K562 treated with DMSO at 1 percent for 4 hours (cell line): ENCODE results near the gene PARD6A. TPM values are rescaled to one million over a fixed set of nuclear protein-coding genes. Genes with fewer than 3 reads are reported as not detected.

Experiments used
- total RNA-seq: library from RNA; unstranded; fragments of 300-600 nt; gene quantifications from 2 replicates; pipeline ENCODE4 v1.2.3, GENCODE V29; 2022; ENCODE audit not compliant: insufficient read depth

Gene PARD6A, protein sequence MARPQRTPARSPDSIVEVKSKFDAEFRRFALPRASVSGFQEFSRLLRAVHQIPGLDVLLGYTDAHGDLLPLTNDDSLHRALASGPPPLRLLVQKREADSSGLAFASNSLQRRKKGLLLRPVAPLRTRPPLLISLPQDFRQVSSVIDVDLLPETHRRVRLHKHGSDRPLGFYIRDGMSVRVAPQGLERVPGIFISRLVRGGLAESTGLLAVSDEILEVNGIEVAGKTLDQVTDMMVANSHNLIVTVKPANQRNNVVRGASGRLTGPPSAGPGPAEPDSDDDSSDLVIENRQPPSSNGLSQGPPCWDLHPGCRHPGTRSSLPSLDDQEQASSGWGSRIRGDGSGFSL
- total RNA-seq: 0.59 and 1.4 TPM in 2 replicates

DNA sequence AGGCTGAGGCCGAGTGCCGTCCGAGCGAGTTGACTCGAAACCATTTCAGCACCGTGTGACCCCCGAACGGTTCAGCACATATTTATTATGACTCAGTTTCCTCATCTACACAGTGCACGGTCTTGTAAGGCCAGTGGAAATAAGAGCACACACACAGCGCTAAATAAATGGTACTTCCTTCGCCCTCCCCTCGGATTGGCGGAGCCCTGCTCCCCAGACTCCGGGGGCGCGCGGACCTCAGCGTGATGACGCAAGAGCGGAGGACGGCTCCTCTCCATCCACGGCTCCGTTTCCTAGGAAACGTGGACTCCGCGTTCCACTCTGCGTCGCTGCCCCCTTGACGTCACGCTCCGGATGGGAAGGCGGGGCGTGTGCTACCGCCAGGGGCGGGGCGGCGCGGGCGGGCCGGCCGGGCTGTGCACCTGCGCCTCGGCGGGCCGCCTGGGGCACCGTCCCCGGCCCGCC, at the start of gene PARD6A:
TSS of gene PARD6A (plus strand) at position 397 of the 465 bp plus-strand sequence. CDS start 79 bp downstream, outside the sequence.

DNA sequence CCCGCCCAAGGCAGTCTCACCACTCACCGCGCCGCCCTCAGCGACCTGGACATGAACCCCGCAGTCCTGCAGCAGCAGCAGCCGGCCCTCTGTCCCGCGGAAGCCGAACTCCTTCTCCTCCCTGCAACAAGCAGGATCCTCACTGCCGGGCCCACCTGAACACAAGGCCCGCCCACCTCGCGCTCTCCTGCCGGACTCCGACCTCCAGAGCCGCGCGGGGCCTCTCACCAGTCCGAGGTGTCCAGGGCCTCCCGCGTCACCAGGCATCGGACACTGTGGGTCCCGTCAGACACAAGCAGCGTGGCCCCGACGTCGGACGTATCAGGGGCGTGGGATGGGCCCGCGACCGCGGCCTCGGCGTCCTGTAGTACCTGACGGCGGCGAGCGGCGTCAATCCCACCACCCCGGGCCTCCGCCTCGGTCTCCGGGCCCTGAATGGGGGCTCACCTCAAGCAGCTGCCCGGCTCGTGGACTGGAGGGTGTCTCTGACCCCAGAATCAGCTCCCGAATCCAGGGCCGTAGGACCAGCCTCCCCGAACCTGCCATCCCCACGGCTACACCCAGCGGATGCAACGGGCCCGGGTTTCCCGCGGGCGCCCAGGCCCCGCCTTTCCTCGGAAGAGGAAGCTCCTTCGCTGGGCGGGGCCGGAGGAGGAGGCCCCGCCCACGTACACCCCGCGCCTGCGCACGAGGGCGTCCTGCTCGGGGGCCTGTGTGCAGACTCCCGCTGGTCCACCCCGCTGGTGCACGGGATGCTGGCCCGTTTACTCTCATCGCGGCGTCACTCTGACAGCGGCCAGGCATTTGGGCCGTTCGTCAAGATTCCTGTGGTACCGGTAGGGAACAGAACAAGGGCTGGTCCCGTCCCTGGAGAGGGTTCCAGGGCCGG, 841 bp upstream of the PARD6A start, which contains the start of gene ACD:
TSS of gene ACD (minus strand) at position 586 of the 889 bp plus-strand sequence. CDS start at position 546, 40 bp downstream.

DNA sequence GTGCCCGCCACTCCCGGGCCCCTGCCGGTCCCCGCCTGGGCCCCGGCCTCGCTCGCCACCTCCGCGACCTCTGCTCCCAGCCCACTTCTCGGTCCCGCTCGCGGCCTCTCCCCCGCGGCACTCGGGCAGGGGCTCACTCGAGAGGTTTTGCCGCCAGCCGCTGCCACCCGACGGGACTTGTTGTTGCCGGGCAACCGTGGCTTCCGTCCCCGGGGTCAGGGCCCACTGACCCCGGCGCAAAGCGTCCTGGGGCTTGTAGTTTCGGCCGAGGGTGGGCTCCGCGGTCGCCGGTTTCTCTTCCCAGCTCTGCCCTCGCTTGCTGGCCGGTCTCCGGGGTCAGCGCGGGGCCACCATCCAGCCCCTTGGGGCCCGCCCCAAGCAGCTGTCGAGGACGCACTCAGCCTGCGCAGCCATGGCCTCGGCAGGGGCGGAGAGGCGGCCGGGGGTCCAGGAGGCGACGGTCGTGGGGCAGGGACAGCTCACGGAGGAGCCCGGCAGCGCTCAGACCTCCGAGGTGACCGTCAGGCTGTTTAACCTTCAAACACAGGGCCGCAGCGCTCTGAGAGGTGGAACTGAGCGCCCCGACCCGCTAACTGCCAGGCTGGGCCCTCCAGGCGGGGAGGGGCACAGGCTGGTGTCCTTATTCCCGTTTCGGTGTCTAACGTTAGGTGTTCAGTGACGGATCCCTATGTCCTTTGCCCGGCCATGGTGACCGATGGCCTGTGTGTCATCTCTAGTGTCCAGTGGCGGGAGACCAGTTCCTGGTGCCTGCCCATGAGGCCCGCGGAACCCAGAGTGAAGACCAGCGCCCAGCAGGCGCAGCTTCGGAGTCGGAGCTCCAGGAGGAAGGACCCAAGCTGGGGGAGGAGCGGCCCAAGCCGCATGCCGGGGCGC, 6.0 kb downstream of the PARD6A start, which contains the start of the genes C16orf86 and ENKD1:
TSS of gene C16orf86 (plus strand) at position 256 of the 894 bp plus-strand sequence. CDS start at position 413, 157 bp downstream.
TSS of gene ENKD1 (minus strand) at position 192 of the 894 bp plus-strand sequence. CDS start 308 bp downstream, outside the sequence.

Other genes starting within 250 kb of the PARD6A start
- gene ZDHHC1, start 244.5 kb upstream of the PARD6A start, total RNA-seq: not detected in 2 replicates
- gene HSD11B2, start 229.8 kb upstream of the PARD6A start, total RNA-seq: not detected in 2 replicates
- 148 and 171 TPM in 2 replicates for gene ATP6V0D1, start 179.8 kb upstream of the PARD6A start, total RNA-seq
- gene AGRP, start 177.4 kb upstream of the PARD6A start, total RNA-seq: not detected in 2 replicates
- gene RIPOR1, start 132.1 kb upstream of the PARD6A start, total RNA-seq: 13.2 and 15.5 TPM in 2 replicates
- gene CTCF, start 98.4 kb upstream of the PARD6A start, total RNA-seq: 25.4 and 34.1 TPM in 2 replicates
- gene CARMIL2, start 15.8 kb upstream of the PARD6A start, total RNA-seq: 1.4 and 3.7 TPM in 2 replicates
- 29.2 and 33.2 TPM in 2 replicates for gene ACD, start 700 bp upstream of the PARD6A start, total RNA-seq
- 8.6 and 17.8 TPM in 2 replicates for gene ENKD1, start 5.8 kb downstream of the PARD6A start, total RNA-seq
- 1.3 TPM in 1 of 2 replicates, not detected in the other for gene C16orf86, start 5.9 kb downstream of the PARD6A start, total RNA-seq
- 11.6 and 15.4 TPM in 2 replicates for gene GFOD2, start 58.4 kb downstream of the PARD6A start, total RNA-seq
- 16.0 and 17.3 TPM in 2 replicates for gene RANBP10, start 145.6 kb downstream of the PARD6A start, total RNA-seq
- gene TSNAXIP1, start 145.9 kb downstream of the PARD6A start, total RNA-seq: not detected in 2 replicates
- gene THAP11, start 181.4 kb downstream of the PARD6A start, total RNA-seq: 30.6 and 38.0 TPM in 2 replicates
- 55.8 and 76.4 TPM in 2 replicates for gene NUTF2, start 186.0 kb downstream of the PARD6A start, total RNA-seq
- gene CENPT, start 186.7 kb downstream of the PARD6A start, total RNA-seq: 48.7 and 59.8 TPM in 2 replicates
- 65.6 and 82.6 TPM in 2 replicates for gene EDC4, start 212.1 kb downstream of the PARD6A start, total RNA-seq
- gene NRN1L, start 223.9 kb downstream of the PARD6A start, total RNA-seq: 2.7 and 3.7 TPM in 2 replicates
- 26.3 and 27.7 TPM in 2 replicates for gene PSKH1, start 232.3 kb downstream of the PARD6A start, total RNA-seq